H9 (cell line): ENCODE data around the gene MTHFD1L. TPM values are rescaled to one million over a fixed set of nuclear protein-coding genes. Genes with fewer than 3 reads are reported as not detected.

Experiments used
- DNase-seq: peaks from one replicate; pipeline ENCODE4 v3.0.0-alpha.2; 2017
- H2AFZ ChIP-seq: one replicate; pipeline ENCODE4 v1.6.1; 2013; ENCODE audit warnings: mild to moderate bottlenecking, low read length, control low read depth, moderate library complexity
- H2AK5ac ChIP-seq: 2 replicates; pipeline ENCODE4 v1.6.1; 2013; ENCODE audit warnings: low read length, control low read depth, mixed read lengths; ENCODE audit not compliant: insufficient read length
- H2BK120ac ChIP-seq: one replicate; pipeline ENCODE4 v1.6.1; 2013; ENCODE audit warnings: low read depth, mild to moderate bottlenecking, low read length, control low read depth, inconsistent platforms; ENCODE audit not compliant: poor library complexity, severe bottlenecking
- H2BK12ac ChIP-seq: 2 replicates; pipeline ENCODE4 v1.6.1; 2013; ENCODE audit warnings: low read length, control low read depth, mixed read lengths, low read depth; ENCODE audit not compliant: insufficient read length
- H2BK15ac ChIP-seq: 2 replicates; pipeline ENCODE4 v1.6.1; 2013; ENCODE audit warnings: low read depth, low read length, control low read depth
- H2BK20ac ChIP-seq: one replicate; pipeline ENCODE4 v1.6.1; 2013; ENCODE audit warnings: low read depth, mild to moderate bottlenecking, low read length, control low read depth, inconsistent platforms; ENCODE audit not compliant: poor library complexity, severe bottlenecking
- H2BK5ac ChIP-seq: 2 replicates; pipeline ENCODE4 v1.6.1; 2013; ENCODE audit warnings: low read length, control low read depth, mixed read lengths; ENCODE audit not compliant: insufficient read length
- H3K14ac ChIP-seq: 2 replicates; pipeline ENCODE4 v1.6.1; 2013; ENCODE audit warnings: low read length, control low read depth; ENCODE audit not compliant: insufficient read depth
- H3K18ac ChIP-seq: 2 replicates; pipeline ENCODE4 v1.6.1; 2013; ENCODE audit warnings: low read depth, mild to moderate bottlenecking, mixed read lengths, low read length, control low read depth; ENCODE audit not compliant: insufficient read length
- H3K23ac ChIP-seq: 2 replicates; pipeline ENCODE4 v1.6.1; 2013; ENCODE audit warnings: low read length, control low read depth, mixed read lengths, low read depth; ENCODE audit not compliant: insufficient read length
- H3K23me2 ChIP-seq: 2 replicates; pipeline ENCODE4 v1.6.1; 2013; ENCODE audit warnings: low read depth, mild to moderate bottlenecking, mixed read lengths, low read length, control low read depth; ENCODE audit not compliant: insufficient read length, poor library complexity, severe bottlenecking
- H3K27ac ChIP-seq: 2 replicates; pipeline ENCODE4 v1.5.1; 2013; ENCODE audit warnings: low read length, control low read depth, mixed read lengths, low read depth; ENCODE audit not compliant: insufficient read length
- H3K27me3 ChIP-seq: 2 replicates; pipeline ENCODE4 v1.6.1; 2013; ENCODE audit warnings: low read length, control low read depth, inconsistent platforms; ENCODE audit not compliant: insufficient read depth
- H3K4ac ChIP-seq: 2 replicates; pipeline ENCODE4 v1.6.1; 2013; ENCODE audit warnings: low read depth, mild to moderate bottlenecking, control low read depth, inconsistent platforms, low read length, moderate library complexity
- H3K4me1 ChIP-seq: 2 replicates; pipeline ENCODE4 v1.6.1; 2013; ENCODE audit warnings: low read length, control low read depth, inconsistent platforms; ENCODE audit not compliant: insufficient read depth
- H3K4me2 ChIP-seq: 2 replicates; pipeline ENCODE4 v1.6.1; 2013; ENCODE audit warnings: low read length, control low read depth, mixed read lengths; ENCODE audit not compliant: insufficient read length, insufficient read depth
- H3K56ac ChIP-seq: 2 replicates; pipeline ENCODE4 v1.6.1; 2013; ENCODE audit warnings: low read depth, mild to moderate bottlenecking, mixed read lengths, low read length, control low read depth; ENCODE audit not compliant: insufficient read length
- H3K79me1 ChIP-seq: 2 replicates; pipeline ENCODE4 v1.6.1; 2013; ENCODE audit warnings: low read depth, mild to moderate bottlenecking, moderate library complexity, low read length, control low read depth, inconsistent platforms; ENCODE audit not compliant: insufficient read depth, poor library complexity, severe bottlenecking
- H3K79me2 ChIP-seq: 2 replicates; pipeline ENCODE4 v1.6.1; 2013; ENCODE audit warnings: low read length, control low read depth, inconsistent platforms; ENCODE audit not compliant: insufficient read depth
- H3K9ac ChIP-seq: 2 replicates; pipeline ENCODE4 v1.6.1; 2013; ENCODE audit warnings: low read length, control low read depth, mixed read lengths; ENCODE audit not compliant: insufficient read length; ENCODE audit errors: extremely low read depth
- H3K9me3 ChIP-seq: one replicate; pipeline ENCODE4 v1.6.1; 2013; ENCODE audit warnings: low read depth, low read length, inconsistent platforms; ENCODE audit not compliant: control insufficient read depth
- H3T11ph ChIP-seq: one replicate; pipeline ENCODE4 v1.6.1; 2013; ENCODE audit warnings: mild to moderate bottlenecking, low read length, control low read depth, inconsistent platforms
- H4K20me1 ChIP-seq: one replicate; pipeline ENCODE4 v1.6.1; 2013; ENCODE audit not compliant: control insufficient read depth, insufficient read length, insufficient read depth
- H4K5ac ChIP-seq: 2 replicates; pipeline ENCODE4 v1.6.1; 2013; ENCODE audit warnings: low read depth, mild to moderate bottlenecking, mixed read lengths, low read length, control low read depth; ENCODE audit not compliant: insufficient read length
- H4K8ac ChIP-seq: replicated peaks from 2 replicates; pipeline ENCODE4 v1.6.1; 2013; ENCODE audit warnings: low read length, control low read depth, mixed read lengths, low read depth; ENCODE audit not compliant: insufficient read length
- H4K91ac ChIP-seq: 2 replicates; pipeline ENCODE4 v1.6.1; 2013; ENCODE audit warnings: low read depth, mild to moderate bottlenecking, moderate library complexity, mixed read lengths, low read length, control low read depth; ENCODE audit not compliant: insufficient read length
- H3K27ac Mint-ChIP-seq, 3 experiments: 2 replicates in 2 of 3; 3 replicates in 1 of 3; pipeline ENCODE4 v1.8.0; 2020 to 2021; ENCODE audit warnings: mixed read lengths in 3 of 3, mild to moderate bottlenecking in 1 of 3, moderate library complexity in 1 of 3
- H3K27me3 Mint-ChIP-seq: 2 replicates; pipeline ENCODE4 v1.8.0; 2021; ENCODE audit warnings: low read depth, mild to moderate bottlenecking, moderate library complexity, mixed read lengths
- H3K36me3 Mint-ChIP-seq, 3 experiments: 2 replicates in 2 of 3; 3 replicates in 1 of 3; pipeline ENCODE4 v1.8.0; 2020 to 2021; ENCODE audit warnings: low read depth in 3 of 3, mixed read lengths in 3 of 3; ENCODE audit not compliant: insufficient read depth in 1 of 3
- H3K4me1 Mint-ChIP-seq, 2 experiments: 2 replicates each; pipeline ENCODE4 v1.8.0; 2020; ENCODE audit warnings: mixed read lengths in 2 of 2
- H3K4me3 Mint-ChIP-seq, 2 experiments: 2 replicates in 1 of 2; 3 replicates in 1 of 2; pipeline ENCODE4 v1.8.0; 2020 to 2021; ENCODE audit warnings: mild to moderate bottlenecking in 2 of 2, mixed read lengths in 2 of 2, moderate library complexity in 1 of 2
- H3K9me3 Mint-ChIP-seq, 2 experiments: 2 replicates in 1 of 2; 3 replicates in 1 of 2; pipeline ENCODE4 v1.8.0; 2020; ENCODE audit warnings: mild to moderate bottlenecking in 2 of 2, mixed read lengths in 2 of 2, moderate library complexity in 1 of 2
- WGBS: extraction: QIAGEN DNeasy Blood & Tissue Kit; methylation state at CpG from one replicate; pipeline ENCODE4 v1.1.7; 2013; ENCODE audit warnings: missing lambda C conversion rate, low lambda C conversion rate, mixed read lengths; ENCODE audit not compliant: insufficient read length; ENCODE audit errors: extremely low coverage; 5-methylcytosine and 5-hydroxymethylcytosine counted together
- total RNA-seq: library from RNA; stranded (reverse); gene quantifications from 2 replicates; pipeline ENCODE4 v1.2.1, GENCODE V29; 2021
- TF ChIP-seq, protein P1 (sequence below): fragments of 200-600 bp; sonication (generic); conservative IDR thresholded peaks from 3 replicates; pipeline ENCODE4 v1.8.0; 2021; ENCODE audit warnings: antibody characterized with exemption, mild to moderate bottlenecking

MTHFD1L gene
- total RNA-seq, 1 experiment from 2014 or later, result 90.2 TPM

DNA sequence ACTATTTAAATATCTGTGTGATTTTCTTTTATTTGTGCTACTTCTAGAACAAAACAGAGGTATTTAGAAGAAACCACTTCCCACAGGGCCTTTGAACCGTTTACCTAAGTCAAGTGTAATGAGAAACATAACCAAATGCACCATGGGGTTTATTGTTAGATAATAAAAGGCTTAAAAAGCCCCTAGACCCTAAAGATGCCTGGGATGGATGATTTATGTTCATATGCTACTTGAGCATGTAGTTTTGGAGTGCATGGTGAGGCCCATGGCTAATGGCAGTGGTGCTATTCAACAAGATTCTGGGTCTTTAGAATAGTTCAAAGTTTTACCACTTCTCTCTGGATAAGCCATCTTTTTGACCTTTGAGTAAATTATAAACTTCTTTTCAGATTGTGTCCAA is 65.9 kb downstream of the MTHFD1L start:
- Histone ChIP-seq H3K4me2 (no peak overlapping the region), H2BK12ac (no peak overlapping the region), H3K18ac (no peak overlapping the region), H2BK20ac (no peak overlapping the region), H2BK15ac (no peak overlapping the region), H2AFZ (no peak overlapping the region), H2AK5ac (no peak overlapping the region), H3K23ac (no peak overlapping the region), H3K9ac (no peak overlapping the region), H3K4ac (no peak overlapping the region), H2BK120ac (no peak overlapping the region), H3K4me1 (no peaks in the 10 kb centered on the region), H3K56ac (no peak overlapping the region), H3T11ph (no peak overlapping the region), H4K91ac (no peak overlapping the region), H2BK5ac (no peak overlapping the region), H3K27ac (no peak overlapping the region), H3K79me1 (no peaks in the 10 kb centered on the region), H4K5ac (no peak overlapping the region), H3K14ac (no peak overlapping the region), H3K79me2 (no peaks in the 10 kb centered on the region), H4K8ac (no peak overlapping the region), H3K9me3 (no peaks in the 10 kb centered on the region), H4K20me1 (no peaks in the 10 kb centered on the region), H3K23me2 (no peaks in the 10 kb centered on the region), H3K27me3 (no peaks in the 10 kb centered on the region)
- no peaks in the 10 kb centered on the region for H3K27me3 Mint-ChIP-seq
- no peak overlapping the region for H3K27ac Mint-ChIP-seq
- no peaks in the 10 kb centered on the region for H3K4me1 Mint-ChIP-seq
- H3K9me3 Mint-ChIP-seq, result no peaks in the 10 kb centered on the region
- TF ChIP-seq, protein P1, sequence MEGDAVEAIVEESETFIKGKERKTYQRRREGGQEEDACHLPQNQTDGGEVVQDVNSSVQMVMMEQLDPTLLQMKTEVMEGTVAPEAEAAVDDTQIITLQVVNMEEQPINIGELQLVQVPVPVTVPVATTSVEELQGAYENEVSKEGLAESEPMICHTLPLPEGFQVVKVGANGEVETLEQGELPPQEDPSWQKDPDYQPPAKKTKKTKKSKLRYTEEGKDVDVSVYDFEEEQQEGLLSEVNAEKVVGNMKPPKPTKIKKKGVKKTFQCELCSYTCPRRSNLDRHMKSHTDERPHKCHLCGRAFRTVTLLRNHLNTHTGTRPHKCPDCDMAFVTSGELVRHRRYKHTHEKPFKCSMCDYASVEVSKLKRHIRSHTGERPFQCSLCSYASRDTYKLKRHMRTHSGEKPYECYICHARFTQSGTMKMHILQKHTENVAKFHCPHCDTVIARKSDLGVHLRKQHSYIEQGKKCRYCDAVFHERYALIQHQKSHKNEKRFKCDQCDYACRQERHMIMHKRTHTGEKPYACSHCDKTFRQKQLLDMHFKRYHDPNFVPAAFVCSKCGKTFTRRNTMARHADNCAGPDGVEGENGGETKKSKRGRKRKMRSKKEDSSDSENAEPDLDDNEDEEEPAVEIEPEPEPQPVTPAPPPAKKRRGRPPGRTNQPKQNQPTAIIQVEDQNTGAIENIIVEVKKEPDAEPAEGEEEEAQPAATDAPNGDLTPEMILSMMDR, result no peak
- DNase-seq, result no peak
- WGBS, result no CpG with 5 or more reads among the region's 1 CpG
- H3K36me3 Mint-ChIP-seq, result peaks cover 6 to 59% (median 35%) of the 10 kb centered on the region in 3 experiments; a peak in 5 of 7 replicates
- no peak overlapping the region for H3K4me3 Mint-ChIP-seq
